SH-SY5Y (cell line): ENCODE data around the gene NUP37.

Experiments
- GATA2 ChIP-seq: IDR thresholded peaks from 2 replicates; pipeline ENCODE4 v1.6.1; 2011; ENCODE audit warnings: mild to moderate bottlenecking, low read depth, low read length
- GATA3 ChIP-seq: IDR thresholded peaks from 2 replicates; pipeline ENCODE4 v1.6.1; 2011; ENCODE audit warnings: low read depth, mild to moderate bottlenecking, low read length, moderate library complexity

DNA sequence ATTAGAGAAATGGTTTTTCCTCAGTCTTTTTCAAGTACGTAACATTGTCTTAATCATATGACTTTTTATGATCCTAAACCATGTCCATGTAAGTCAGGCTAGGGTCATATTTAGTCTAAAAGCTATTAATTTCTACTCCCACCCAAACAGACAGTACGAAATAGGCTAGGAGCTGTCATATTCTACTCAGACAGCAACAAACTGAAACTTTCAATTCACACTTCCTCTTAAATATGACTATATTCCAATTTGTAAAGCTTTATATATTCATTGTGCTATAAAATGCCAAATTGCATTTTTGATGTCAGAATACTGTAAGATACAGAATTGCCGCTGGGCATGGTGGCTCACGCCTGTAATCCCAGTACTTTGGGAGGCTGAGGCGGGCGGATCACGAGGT lies 3.5 kb downstream of the NUP37 start:
- no peak for TF ChIP-seq GATA2
- TF ChIP-seq GATA3 = no peak
